GM12878 (cell line): ENCODE results near the gene THAP9. TPM values are rescaled to one million over a fixed set of nuclear protein-coding genes. Genes with fewer than 3 reads are reported as not detected.

ENCODE experiments used
- ATAC-seq: fragments of 200-7000 bp; cut with Tn5 transposase; 3 replicates; pipeline ENCODE4 v1.9.1; 2020; ENCODE audit warnings: mild to moderate bottlenecking, moderate library complexity
- BruUV-seq: library from RNA; stranded (reverse); fragments of 400-500 nt; replicated peaks from 2 replicates; lab custom pipeline; 2021; lab: Mats Ljungman, UMichigan
- CTCF ChIA-PET: fragments of 300-600 bp; sonication (Branson Sonifier 250); formaldehyde crosslinking; extraction: SDS; loops from one replicate; lab custom pipeline; 2021; ENCODE audit warnings: inconsistent platforms; lab: Yijun Ruan, JAX
- POLR2A ChIA-PET: fragments of 350-600 bp; formaldehyde crosslinking; extraction: SDS; loops from one replicate; lab custom pipeline; 2021; ENCODE audit warnings: inconsistent platforms; lab: Charles Lee
- RAD21 ChIA-PET: fragments of 300-600 bp; sonication (Branson Sonifier 250); formaldehyde crosslinking; loops from one replicate; lab custom pipeline; 2023; ENCODE audit warnings: antibody characterized with exemption; ENCODE audit not compliant: unreplicated experiment; lab: Charles Lee
- SMC1A ChIA-PET: fragments of 300-600 bp; sonication (Branson Sonifier 250); formaldehyde crosslinking; loops from one replicate; lab custom pipeline; 2023; ENCODE audit not compliant: unreplicated experiment, uncharacterized antibody; lab: Charles Lee
- DNase-seq: peaks from one replicate; pipeline ENCODE4 v3.0.0-alpha.2; 2011; ENCODE audit warnings: low read depth, low spot score
- FAIRE-seq: peaks from 3 replicates; lab custom pipeline; 2011; peaks lifted over from hg19 to GRCh38; lab: Jason Lieb, UNC
- H2AFZ ChIP-seq: 2 replicates; pipeline ENCODE4 v1.6.0; 2011; ENCODE audit warnings: low read depth, low read length, control low read depth; ENCODE audit not compliant: control insufficient read depth
- H3K27ac ChIP-seq: 2 replicates; pipeline ENCODE4 v1.5.1; 2011; ENCODE audit warnings: control low read depth; ENCODE audit not compliant: control insufficient read depth, insufficient read depth
- H3K27me3 ChIP-seq, 2 experiments: replicated peaks in 1 of 2; 2 replicates each; pipeline versions ENCODE4 v1.6.0 to v1.6.1; 2011; ENCODE audit warnings: low read length in 1 of 2; ENCODE audit not compliant: control insufficient read depth in 2 of 2, insufficient read depth in 2 of 2
- H3K36me3 ChIP-seq, 2 experiments: 2 replicates each; pipeline ENCODE4 v1.5.1; 2011; ENCODE audit warnings: low read length in 1 of 2; ENCODE audit not compliant: control insufficient read depth in 2 of 2, insufficient read depth in 2 of 2
- H3K4me1 ChIP-seq: 2 replicates; pipeline ENCODE4 v1.6.1; 2011; ENCODE audit warnings: mild to moderate bottlenecking, low read length, moderate library complexity, mixed read lengths; ENCODE audit not compliant: control insufficient read depth, insufficient read depth
- H3K4me2 ChIP-seq: 2 replicates; pipeline ENCODE4 v1.6.0; 2011; ENCODE audit warnings: control low read depth; ENCODE audit not compliant: control insufficient read depth, insufficient read depth
- H3K4me3 ChIP-seq: fragments of 200-600 bp; sonication (generic); 2 replicates; pipeline ENCODE4 v1.5.1; 2016
- H3K79me2 ChIP-seq: 2 replicates; pipeline ENCODE4 v1.6.0; 2011; ENCODE audit warnings: low read length; ENCODE audit not compliant: control insufficient read depth, insufficient read depth
- H3K9ac ChIP-seq: 2 replicates; pipeline ENCODE4 v1.8.0; 2011; ENCODE audit warnings: low read length, control low read depth, mixed read lengths; ENCODE audit not compliant: control insufficient read depth, insufficient read depth
- H3K9me3 ChIP-seq: replicated peaks from 3 replicates; pipeline ENCODE4 v1.5.1; 2011; ENCODE audit warnings: mild to moderate bottlenecking, low read length; ENCODE audit not compliant: control insufficient read depth, insufficient read depth
- H4K20me1 ChIP-seq: 2 replicates; pipeline ENCODE4 v1.6.0; 2011; ENCODE audit not compliant: control insufficient read depth, insufficient read depth
- BHLHE40 ChIP-seq, 2 experiments: fragments of 450-650 bp in 1 of 2; IDR thresholded peaks; 2 replicates each; pipeline ENCODE4 v1.6.1; 2011 to 2017; ENCODE audit warnings: low read depth in 2 of 2, borderline replicate concordance in 1 of 2, improper control_type of control experiment in 1 of 2, low read length in 1 of 2, mild to moderate bottlenecking in 1 of 2
- JUND ChIP-seq: IDR thresholded peaks from 2 replicates; pipeline ENCODE4 v1.6.1; 2012; ENCODE audit warnings: low read depth, mild to moderate bottlenecking, low read length, improper control_type of control experiment, moderate library complexity
- KLF5 ChIP-seq: fragments of 450-650 bp; IDR thresholded peaks from 2 replicates; pipeline ENCODE4 v1.6.1; 2014; ENCODE audit warnings: mild to moderate bottlenecking; ENCODE audit not compliant: partially characterized antibody
- PKNOX1 ChIP-seq: fragments of 450-650 bp; IDR thresholded peaks from 2 replicates; pipeline ENCODE4 v1.6.1; 2016; ENCODE audit warnings: mild to moderate bottlenecking
- STAT3 ChIP-seq: IDR thresholded peaks from 2 replicates; pipeline ENCODE4 v1.6.1; 2011; ENCODE audit warnings: low read depth, low read length, improper control_type of control experiment
- ZNF207 ChIP-seq: fragments of 450-650 bp; IDR thresholded peaks from 2 replicates; pipeline ENCODE4 v1.6.1; 2014; ENCODE audit warnings: antibody characterized with exemption, mild to moderate bottlenecking, borderline replicate concordance
- ZNF24 ChIP-seq: fragments of 450-650 bp; IDR thresholded peaks from 2 replicates; pipeline ENCODE4 v1.6.1; 2017; ENCODE audit warnings: antibody characterized with exemption, mild to moderate bottlenecking
- in situ Hi-C: fragments of 300-500 bp; cut with MboI; formaldehyde crosslinking; loops from 9 replicates; pipeline ENCODE4 v1.14.3; 2018; ENCODE audit warnings: mixed read lengths
- intact Hi-C: fragments of 100-400 bp; cut with micrococcal nuclease; formaldehyde crosslinking; loops from one replicate; pipeline ENCODE4 v1.14.2; 2022; ENCODE audit not compliant: unreplicated experiment
- polyA plus RNA-seq, 11 experiments: library from polyadenylated mRNA; depleted of rRNA in 4 of 11; unstranded in 6 of 11; stranded (reverse) in 5 of 11; fragments of >200 nt; fragmentation: Nextera tagmentation in 4 of 11; fragmentation: Illumina TruSeq in 1 of 11; extraction: Ambion mirVana in 4 of 11; extraction: Trizol in 1 of 11; gene quantifications; 1 replicate in 1 of 11; 2 replicates in 10 of 11; pipeline versions ENCODE4 v1.2.1 to v1.2.3, GENCODE V29; 2011 to 2016; ENCODE audit warnings: inconsistent platforms in 2 of 11, missing spikeins in 2 of 11, low read depth in 1 of 11
- total RNA-seq, 4 experiments: library from RNA; depleted of rRNA in 3 of 4; stranded (reverse); fragments of >200 nt in 3 of 4; fragmentation: Illumina TruSeq in 1 of 4; extraction: Trizol in 1 of 4; gene quantifications; 2 replicates each; pipeline versions ENCODE4 v1.2.1 to v1.2.3, GENCODE V29; 2013 to 2021
- TF ChIP-seq, protein P1 (sequence below): fragments of 450-650 bp; IDR thresholded peaks from 2 replicates; pipeline ENCODE4 v1.6.1; 2017; ENCODE audit warnings: mild to moderate bottlenecking
- TF ChIP-seq, protein P2 (sequence below): fragments of 450-650 bp; formaldehyde crosslinking; IDR thresholded peaks from 2 replicates; pipeline ENCODE4 v1.5.0; 2022; ENCODE audit warnings: mild to moderate bottlenecking, missing genetic modification characterization
- TF ChIP-seq, protein P3 (sequence below): IDR thresholded peaks from 2 replicates; pipeline ENCODE4 v1.6.1; 2012; ENCODE audit warnings: mild to moderate bottlenecking, low read depth, low read length

Gene THAP9
- total and polyA plus RNA-seq, 10 of the 15 experiments (the other 5 are each of a cell fraction or from before 2014, with no cell fraction given), result 2.1 to 4.9 (median 3.3) TPM

DNA sequence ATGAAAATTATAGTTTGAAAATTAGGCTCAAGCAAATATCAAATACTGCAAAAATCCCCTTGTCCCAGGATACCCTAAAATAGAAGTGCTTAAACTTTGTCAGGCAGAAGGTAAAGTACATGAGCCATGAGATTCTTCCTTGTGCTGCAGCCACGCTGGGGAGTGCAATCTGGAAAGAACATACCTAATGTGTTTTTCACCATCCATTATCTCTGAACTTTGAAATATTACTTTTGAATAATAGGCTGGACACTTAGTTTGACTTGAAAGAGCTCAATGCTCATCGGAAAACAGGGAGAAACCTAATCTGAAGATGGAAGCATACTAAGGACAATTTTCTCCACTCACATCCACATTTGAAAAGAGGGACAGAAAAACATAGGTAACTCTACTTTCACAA is 18.9 kb downstream of the THAP9 start (continued):
- TF ChIP-seq, protein P1, sequence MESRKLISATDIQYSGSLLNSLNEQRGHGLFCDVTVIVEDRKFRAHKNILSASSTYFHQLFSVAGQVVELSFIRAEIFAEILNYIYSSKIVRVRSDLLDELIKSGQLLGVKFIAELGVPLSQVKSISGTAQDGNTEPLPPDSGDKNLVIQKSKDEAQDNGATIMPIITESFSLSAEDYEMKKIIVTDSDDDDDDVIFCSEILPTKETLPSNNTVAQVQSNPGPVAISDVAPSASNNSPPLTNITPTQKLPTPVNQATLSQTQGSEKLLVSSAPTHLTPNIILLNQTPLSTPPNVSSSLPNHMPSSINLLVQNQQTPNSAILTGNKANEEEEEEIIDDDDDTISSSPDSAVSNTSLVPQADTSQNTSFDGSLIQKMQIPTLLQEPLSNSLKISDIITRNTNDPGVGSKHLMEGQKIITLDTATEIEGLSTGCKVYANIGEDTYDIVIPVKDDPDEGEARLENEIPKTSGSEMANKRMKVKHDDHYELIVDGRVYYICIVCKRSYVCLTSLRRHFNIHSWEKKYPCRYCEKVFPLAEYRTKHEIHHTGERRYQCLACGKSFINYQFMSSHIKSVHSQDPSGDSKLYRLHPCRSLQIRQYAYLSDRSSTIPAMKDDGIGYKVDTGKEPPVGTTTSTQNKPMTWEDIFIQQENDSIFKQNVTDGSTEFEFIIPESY, result no peak
- TF ChIP-seq, all 136 proteins: peak for 1

GRCh38 chr4:82921795-82922194 is 21.3 kb downstream of the THAP9 start:
- BruUV-seq, result no TSS peak
- Histone ChIP-seq H3K27ac (no peak overlapping the region), H3K27me3 (no peaks in the 10 kb centered on the region), H3K9ac (no peak overlapping the region), H3K36me3 (no peaks in the 10 kb centered on the region; a peak in 1 of 4 replicates), H3K79me2 (no peaks in the 10 kb centered on the region), H3K4me3 (no peak overlapping the region), H3K4me1 (no peaks in the 10 kb centered on the region), H3K4me2 (no peak overlapping the region), H3K9me3 (no peaks in the 10 kb centered on the region), H2AFZ (no peak overlapping the region), H4K20me1 (no peaks in the 10 kb centered on the region)
- TF ChIP-seq, protein P2, sequence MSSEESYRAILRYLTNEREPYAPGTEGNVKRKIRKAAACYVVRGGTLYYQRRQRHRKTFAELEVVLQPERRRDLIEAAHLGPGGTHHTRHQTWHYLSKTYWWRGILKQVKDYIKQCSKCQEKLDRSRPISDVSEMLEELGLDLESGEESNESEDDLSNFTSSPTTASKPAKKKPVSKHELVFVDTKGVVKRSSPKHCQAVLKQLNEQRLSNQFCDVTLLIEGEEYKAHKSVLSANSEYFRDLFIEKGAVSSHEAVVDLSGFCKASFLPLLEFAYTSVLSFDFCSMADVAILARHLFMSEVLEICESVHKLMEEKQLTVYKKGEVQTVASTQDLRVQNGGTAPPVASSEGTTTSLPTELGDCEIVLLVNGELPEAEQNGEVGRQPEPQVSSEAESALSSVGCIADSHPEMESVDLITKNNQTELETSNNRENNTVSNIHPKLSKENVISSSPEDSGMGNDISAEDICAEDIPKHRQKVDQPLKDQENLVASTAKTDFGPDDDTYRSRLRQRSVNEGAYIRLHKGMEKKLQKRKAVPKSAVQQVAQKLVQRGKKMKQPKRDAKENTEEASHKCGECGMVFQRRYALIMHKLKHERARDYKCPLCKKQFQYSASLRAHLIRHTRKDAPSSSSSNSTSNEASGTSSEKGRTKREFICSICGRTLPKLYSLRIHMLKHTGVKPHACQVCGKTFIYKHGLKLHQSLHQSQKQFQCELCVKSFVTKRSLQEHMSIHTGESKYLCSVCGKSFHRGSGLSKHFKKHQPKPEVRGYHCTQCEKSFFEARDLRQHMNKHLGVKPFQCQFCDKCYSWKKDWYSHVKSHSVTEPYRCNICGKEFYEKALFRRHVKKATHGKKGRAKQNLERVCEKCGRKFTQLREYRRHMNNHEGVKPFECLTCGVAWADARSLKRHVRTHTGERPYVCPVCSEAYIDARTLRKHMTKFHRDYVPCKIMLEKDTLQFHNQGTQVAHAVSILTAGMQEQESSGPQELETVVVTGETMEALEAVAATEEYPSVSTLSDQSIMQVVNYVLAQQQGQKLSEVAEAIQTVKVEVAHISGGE (CRISPR knock-in tag), result no peak
- TF ChIP-seq, protein P3, sequence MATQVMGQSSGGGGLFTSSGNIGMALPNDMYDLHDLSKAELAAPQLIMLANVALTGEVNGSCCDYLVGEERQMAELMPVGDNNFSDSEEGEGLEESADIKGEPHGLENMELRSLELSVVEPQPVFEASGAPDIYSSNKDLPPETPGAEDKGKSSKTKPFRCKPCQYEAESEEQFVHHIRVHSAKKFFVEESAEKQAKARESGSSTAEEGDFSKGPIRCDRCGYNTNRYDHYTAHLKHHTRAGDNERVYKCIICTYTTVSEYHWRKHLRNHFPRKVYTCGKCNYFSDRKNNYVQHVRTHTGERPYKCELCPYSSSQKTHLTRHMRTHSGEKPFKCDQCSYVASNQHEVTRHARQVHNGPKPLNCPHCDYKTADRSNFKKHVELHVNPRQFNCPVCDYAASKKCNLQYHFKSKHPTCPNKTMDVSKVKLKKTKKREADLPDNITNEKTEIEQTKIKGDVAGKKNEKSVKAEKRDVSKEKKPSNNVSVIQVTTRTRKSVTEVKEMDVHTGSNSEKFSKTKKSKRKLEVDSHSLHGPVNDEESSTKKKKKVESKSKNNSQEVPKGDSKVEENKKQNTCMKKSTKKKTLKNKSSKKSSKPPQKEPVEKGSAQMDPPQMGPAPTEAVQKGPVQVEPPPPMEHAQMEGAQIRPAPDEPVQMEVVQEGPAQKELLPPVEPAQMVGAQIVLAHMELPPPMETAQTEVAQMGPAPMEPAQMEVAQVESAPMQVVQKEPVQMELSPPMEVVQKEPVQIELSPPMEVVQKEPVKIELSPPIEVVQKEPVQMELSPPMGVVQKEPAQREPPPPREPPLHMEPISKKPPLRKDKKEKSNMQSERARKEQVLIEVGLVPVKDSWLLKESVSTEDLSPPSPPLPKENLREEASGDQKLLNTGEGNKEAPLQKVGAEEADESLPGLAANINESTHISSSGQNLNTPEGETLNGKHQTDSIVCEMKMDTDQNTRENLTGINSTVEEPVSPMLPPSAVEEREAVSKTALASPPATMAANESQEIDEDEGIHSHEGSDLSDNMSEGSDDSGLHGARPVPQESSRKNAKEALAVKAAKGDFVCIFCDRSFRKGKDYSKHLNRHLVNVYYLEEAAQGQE, result no peak
- no peak for TF ChIP-seq STAT3
- no peak for TF ChIP-seq BHLHE40 (IDR thresholded peaks at IDR 0.05; ENCODE audit: borderline replicate concordance in 1 of 2, low read depth in 2 of 2, low read length in 1 of 2)
- TF ChIP-seq JUND, result no peak
- TF ChIP-seq PKNOX1, result no peak
- TF ChIP-seq ZNF24, result no peak
- TF ChIP-seq KLF5, result no peak
- TF ChIP-seq ZNF207, result no peak
- ChIA-PET SMC1A (no interaction called here), POLR2A (interaction anchor here (0.6 to 1.0 kb wide), 2 partner anchors 49 to 1429 kb away, joined by 3 read pairs; no protein-coding TSS in a partner anchor), CTCF (interaction anchor here (0.9 kb wide), 1 partner anchor 88 kb away, joined by 4 read pairs; no protein-coding TSS in a partner anchor), RAD21 (no interaction called here)
- intact Hi-C loops (no loop called here), in situ Hi-C loops (no loop called here)
- no peak for DNase-seq
- no peak for ATAC-seq
- no peak for FAIRE-seq
